Measurements from ENCODE around the gene CENPM. TPM values are rescaled to one million over a fixed set of nuclear protein-coding genes. Genes with fewer than 3 reads are reported as not detected.

Gene CENPM
- total and polyA plus RNA-seq, 7 donors, result 0.52 to 2.3 (median 1.1) TPM; not detected in 1

- no peak overlapping the region for H3K4me3 ChIP-seq
- peaks cover 8% of the 10 kb centered on the region for H3K4me1 ChIP-seq
- 81 to 90% (median 88%) methylated on average over 2 of the region's 2 CpGs for WGBS, 3 donors
- DNase-seq, result no peak
- H3K9me3 ChIP-seq, result no peaks in the 10 kb centered on the region
- no peak for ATAC-seq
- H3K27me3 ChIP-seq (ENCODE audit: insufficient read depth in 3 of 3, low read length in 2 of 3), result no peaks in the 10 kb centered on the region
- no peaks in the 10 kb centered on the region for H3K36me3 ChIP-seq (ENCODE audit: insufficient read depth in 1 of 2, low read depth in 1 of 2)
- no peak overlapping the region for H3K27ac ChIP-seq
- intact Hi-C loops (cut with DNase I), result no loop called here
- TF ChIP-seq, protein P1, sequence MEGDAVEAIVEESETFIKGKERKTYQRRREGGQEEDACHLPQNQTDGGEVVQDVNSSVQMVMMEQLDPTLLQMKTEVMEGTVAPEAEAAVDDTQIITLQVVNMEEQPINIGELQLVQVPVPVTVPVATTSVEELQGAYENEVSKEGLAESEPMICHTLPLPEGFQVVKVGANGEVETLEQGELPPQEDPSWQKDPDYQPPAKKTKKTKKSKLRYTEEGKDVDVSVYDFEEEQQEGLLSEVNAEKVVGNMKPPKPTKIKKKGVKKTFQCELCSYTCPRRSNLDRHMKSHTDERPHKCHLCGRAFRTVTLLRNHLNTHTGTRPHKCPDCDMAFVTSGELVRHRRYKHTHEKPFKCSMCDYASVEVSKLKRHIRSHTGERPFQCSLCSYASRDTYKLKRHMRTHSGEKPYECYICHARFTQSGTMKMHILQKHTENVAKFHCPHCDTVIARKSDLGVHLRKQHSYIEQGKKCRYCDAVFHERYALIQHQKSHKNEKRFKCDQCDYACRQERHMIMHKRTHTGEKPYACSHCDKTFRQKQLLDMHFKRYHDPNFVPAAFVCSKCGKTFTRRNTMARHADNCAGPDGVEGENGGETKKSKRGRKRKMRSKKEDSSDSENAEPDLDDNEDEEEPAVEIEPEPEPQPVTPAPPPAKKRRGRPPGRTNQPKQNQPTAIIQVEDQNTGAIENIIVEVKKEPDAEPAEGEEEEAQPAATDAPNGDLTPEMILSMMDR (IDR thresholded peaks at IDR 0.05), result no peak
Observed at GRCh38 chr22:41936894-41937169, 10.1 kb downstream of the CENPM start.

GRCh38 chr22:41935509-41935908 lies 11.4 kb downstream of the CENPM start:
- 89 to 90% (median 90%) methylated on average over 8 to 9 of the region's 9 CpGs for WGBS, 3 donors
- TF ChIP-seq, protein P1 (IDR thresholded peaks at IDR 0.05), result no peak
- Histone ChIP-seq H3K27me3 (ENCODE audit: insufficient read depth in 3 of 3, low read length in 2 of 3) (no peaks in the 10 kb centered on the region), H3K9me3 (no peaks in the 10 kb centered on the region), H3K36me3 (ENCODE audit: insufficient read depth in 1 of 2, low read depth in 1 of 2) (no peaks in the 10 kb centered on the region), H3K27ac (no peak overlapping the region), H3K4me3 (no peak overlapping the region), H3K4me1 (peaks cover under 1% of the 10 kb centered on the region)
- intact Hi-C loops (cut with DNase I), result no loop called here
- DNase-seq, result no peak
- ATAC-seq, result no peak

GRCh38 chr22:41935015-41935351 lies 12.0 kb downstream of the CENPM start:
- no peak for DNase-seq

DNA sequence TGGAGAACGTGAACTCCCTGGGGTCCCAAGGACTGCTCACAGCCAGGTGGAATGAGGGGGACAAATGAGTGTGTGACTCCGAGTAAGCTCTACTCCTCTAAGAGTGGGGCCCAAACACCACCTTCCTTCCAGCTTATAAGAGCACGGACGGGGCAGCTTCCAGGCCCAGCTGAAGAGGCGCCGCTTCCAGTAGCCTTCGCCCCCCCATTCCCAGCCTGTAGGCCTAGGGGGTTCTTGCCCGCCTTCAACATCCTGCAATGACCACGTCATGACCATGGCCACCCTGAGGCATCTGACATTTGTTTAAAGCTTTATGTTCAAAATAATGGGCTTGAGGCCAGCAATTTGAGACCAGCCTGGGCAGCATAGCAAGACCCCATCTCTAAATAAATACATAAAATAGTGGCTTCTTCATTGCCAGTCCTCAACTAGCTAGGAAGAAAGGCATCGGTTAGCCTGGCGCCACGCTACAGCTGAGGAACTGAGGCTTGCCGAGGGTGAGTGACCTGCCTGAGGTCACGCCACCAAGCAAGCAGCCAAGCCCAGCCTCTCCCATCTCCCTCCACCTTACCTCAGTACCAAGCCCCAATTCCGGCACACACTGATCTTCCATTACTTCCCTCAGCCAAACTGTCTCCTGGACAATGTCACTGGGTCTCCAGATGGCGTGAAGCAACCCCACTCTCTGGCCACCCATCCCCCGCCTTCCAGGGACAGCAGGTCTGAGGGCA lies 12.5 kb downstream of the CENPM start:
- ATAC-seq, result peak in 2 of 4 donors; percentile 1 to 14
- WGBS, 3 donors, result 81 to 91% (median 88%) methylated on average over 17 of the region's 17 CpGs
- no peaks in the 10 kb centered on the region for H3K27me3 ChIP-seq (ENCODE audit: insufficient read depth in 3 of 3, low read length in 2 of 3)

More at GRCh38 chr22:41935015-41935351, 12.0 kb downstream of the CENPM start:
- intact Hi-C loops (cut with DNase I), result no loop called here
- peak in 2 of 4 donors; percentile 18 to 38 for ATAC-seq
- H3K36me3 ChIP-seq (ENCODE audit: insufficient read depth in 1 of 2, low read depth in 1 of 2), result no peaks in the 10 kb centered on the region
- H3K27ac ChIP-seq, result no peak overlapping the region
- no peaks in the 10 kb centered on the region for H3K9me3 ChIP-seq
- no peaks in the 10 kb centered on the region for H3K27me3 ChIP-seq (ENCODE audit: insufficient read depth in 3 of 3, low read length in 2 of 3)
- no peak overlapping the region for H3K4me3 ChIP-seq
- no peaks in the 10 kb centered on the region for H3K4me1 ChIP-seq
- TF ChIP-seq, protein P1 (IDR thresholded peaks at IDR 0.05), result no peak
- 34 to 50% (median 35%) methylated on average over 4 of the region's 4 CpGs for WGBS, 3 donors

More for the DNA sequence above, 12.5 kb downstream of the CENPM start:
- TF ChIP-seq, protein P1 (IDR thresholded peaks at IDR 0.05), result no peak
- DNase-seq, result no peak
- Histone ChIP-seq H3K4me3 (no peak overlapping the region), H3K4me1 (no peaks in the 10 kb centered on the region), H3K27ac (no peak overlapping the region), H3K9me3 (no peaks in the 10 kb centered on the region), H3K36me3 (ENCODE audit: insufficient read depth in 1 of 2, low read depth in 1 of 2) (no peaks in the 10 kb centered on the region)
- intact Hi-C loops (cut with DNase I), result no loop called here

Measured in psoas muscle (tissue), 8 donors.